ENCODE measurements around the gene USP10.
"Not testable (repeated sequence)": the region's sequence is repeated elsewhere in the genome, so short reads cannot be mapped to it uniquely, and the experiment has no call there.

The USP10 gene

GRCh38 chr16:84673561-84673960 lies 26.2 kb upstream of the USP10 start:
- DNase-seq (ENCODE audit: low read depth): no peak

- no peak for DNase-seq (ENCODE audit: low read depth)
Measured at GRCh38 chr16:84675423-84675822, 24.4 kb upstream of the USP10 start.

GRCh38 chr16:84675884-84676283 lies 23.9 kb upstream of the USP10 start:
- no peak for DNase-seq (ENCODE audit: low read depth)

DNA sequence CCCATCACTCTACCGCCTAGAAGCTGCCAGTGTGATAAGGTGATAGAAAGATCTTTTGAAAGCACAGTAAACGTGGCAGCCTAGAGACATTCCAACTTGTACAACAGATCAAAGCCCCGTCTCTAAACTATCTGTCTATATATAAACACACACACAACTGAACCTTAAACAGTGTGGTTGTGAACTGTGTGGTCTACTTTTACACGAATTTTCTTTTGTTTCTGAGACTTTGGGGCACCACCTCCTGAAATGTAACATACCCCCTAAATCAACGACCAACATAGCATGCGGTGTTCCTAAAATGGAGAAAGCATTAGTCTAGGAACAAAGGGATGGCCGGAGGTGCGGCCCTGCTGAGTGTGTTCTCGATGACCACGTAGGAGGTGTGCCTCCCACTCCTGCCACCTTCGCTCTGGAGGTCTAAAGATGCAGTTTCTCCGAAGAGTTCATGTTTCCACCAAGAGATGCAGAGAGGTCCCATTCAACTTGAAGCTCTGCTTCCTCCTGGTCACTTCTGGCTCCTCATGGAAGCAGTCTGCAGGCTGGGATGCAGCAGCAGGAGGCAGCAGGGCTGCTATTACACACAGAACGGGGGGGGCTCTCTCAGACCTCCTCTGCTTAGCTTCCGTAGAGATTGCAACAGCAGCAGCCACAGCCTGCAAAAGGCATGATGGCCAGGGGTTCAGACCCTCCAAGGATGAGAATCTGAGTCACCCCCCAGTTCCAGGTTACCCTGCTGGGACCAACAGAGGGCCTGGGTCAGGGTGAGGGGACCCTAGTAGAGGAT lies 22.6 kb upstream of the USP10 start:
- no peak for DNase-seq (ENCODE audit: low read depth)

- DNase-seq (ENCODE audit: low read depth): no peak
Measured at GRCh38 chr16:84677849-84678248, 22.0 kb upstream of the USP10 start.

DNA sequence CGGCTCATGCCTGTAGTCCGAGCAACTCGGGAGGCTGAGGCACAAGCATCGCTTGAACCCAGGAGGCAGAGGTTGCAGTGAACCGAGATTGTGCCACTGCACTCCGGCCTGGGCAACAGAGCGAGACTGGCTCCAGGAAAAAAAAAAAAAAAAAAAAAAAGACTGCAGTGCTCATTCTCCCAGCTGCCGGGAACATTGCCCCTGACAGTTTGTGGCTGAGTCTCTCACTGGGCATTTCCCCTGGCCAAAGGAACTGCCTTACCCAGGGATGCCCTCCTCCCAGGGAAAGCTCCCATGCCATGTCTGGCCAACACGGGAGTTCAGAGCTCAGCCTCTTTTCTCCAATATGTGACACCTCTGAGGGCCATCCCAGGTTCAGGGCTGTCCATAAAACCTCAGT lies 21.3 kb upstream of the USP10 start:
- DNase-seq (ENCODE audit: low read depth): no peak

DNA sequence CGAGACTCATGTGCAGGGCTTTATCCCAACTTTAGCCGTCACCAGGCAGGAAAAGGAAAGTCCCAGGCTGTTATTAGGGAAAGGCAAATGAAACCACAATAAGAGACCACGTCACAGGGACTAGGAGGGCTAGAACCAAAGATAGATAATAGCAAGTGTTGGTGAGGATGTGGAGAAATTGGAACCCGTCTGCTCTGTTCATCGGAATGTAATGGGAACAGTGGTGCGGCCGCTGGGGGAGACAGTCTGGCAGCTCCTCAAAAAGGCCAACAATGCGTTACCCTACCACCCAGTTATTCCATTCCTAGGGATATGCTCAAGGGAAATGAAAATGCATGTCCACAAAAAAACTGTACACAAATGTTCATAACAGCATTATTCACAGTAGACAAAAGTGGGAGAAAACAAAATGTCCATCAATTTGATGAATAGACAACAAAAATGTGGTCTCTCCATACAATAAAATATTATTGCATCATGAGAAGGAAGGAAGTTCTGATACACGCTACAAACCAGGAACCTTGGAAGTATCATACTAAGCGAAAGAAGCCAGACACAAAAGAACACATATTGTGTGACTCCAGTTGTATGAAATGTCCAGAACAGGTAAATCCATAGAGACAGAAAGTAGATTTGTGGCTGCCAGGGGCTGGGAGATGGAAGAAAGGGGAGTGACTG lies 19.5 kb upstream of the USP10 start:
- DNase-seq (ENCODE audit: low read depth): no peak

- DNase-seq (ENCODE audit: low read depth): no peak
Measured at GRCh38 chr16:84680843-84681629, 18.8 kb upstream of the USP10 start.

GRCh38 chr16:84683691-84684591 lies 15.9 kb upstream of the USP10 start:
- no peak for DNase-seq (ENCODE audit: low read depth)

DNA sequence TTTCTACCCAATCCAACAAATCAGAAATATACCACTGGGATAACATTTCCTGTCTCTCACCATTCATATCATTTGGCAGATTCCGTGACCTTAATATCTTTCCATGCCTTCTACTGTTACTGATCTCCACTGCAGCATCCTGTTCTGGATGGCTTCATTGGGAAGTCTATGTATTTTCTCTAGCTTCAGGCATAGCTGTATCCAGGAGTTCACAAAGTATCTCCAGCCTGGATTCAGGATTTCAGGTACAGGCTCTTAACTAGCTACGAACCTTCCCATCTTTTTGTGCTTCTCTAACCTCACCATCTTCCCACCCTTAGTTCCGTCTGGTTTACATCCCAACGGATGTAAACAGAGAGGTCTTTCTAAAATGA lies 15.2 kb upstream of the USP10 start:
- DNase-seq (ENCODE audit: low read depth): no peak

- DNase-seq (ENCODE audit: low read depth): no peak
Measured at GRCh38 chr16:84685210-84685609, 14.6 kb upstream of the USP10 start.

GRCh38 chr16:84686707-84687298 lies 13.0 kb upstream of the USP10 start:
- no peak for DNase-seq (ENCODE audit: low read depth)

GRCh38 chr16:84687715-84688114 lies 12.1 kb upstream of the USP10 start:
- DNase-seq (ENCODE audit: low read depth): no peak

GRCh38 chr16:84688163-84688562 lies 11.6 kb upstream of the USP10 start:
- DNase-seq (ENCODE audit: low read depth): not testable (repeated sequence)

- DNase-seq (ENCODE audit: low read depth): no peak
Measured at GRCh38 chr16:84689111-84689510, 10.7 kb upstream of the USP10 start.

GRCh38 chr16:84690088-84690819 lies 9.5 kb upstream of the USP10 start:
- DNase-seq (ENCODE audit: low read depth): no peak

DNA sequence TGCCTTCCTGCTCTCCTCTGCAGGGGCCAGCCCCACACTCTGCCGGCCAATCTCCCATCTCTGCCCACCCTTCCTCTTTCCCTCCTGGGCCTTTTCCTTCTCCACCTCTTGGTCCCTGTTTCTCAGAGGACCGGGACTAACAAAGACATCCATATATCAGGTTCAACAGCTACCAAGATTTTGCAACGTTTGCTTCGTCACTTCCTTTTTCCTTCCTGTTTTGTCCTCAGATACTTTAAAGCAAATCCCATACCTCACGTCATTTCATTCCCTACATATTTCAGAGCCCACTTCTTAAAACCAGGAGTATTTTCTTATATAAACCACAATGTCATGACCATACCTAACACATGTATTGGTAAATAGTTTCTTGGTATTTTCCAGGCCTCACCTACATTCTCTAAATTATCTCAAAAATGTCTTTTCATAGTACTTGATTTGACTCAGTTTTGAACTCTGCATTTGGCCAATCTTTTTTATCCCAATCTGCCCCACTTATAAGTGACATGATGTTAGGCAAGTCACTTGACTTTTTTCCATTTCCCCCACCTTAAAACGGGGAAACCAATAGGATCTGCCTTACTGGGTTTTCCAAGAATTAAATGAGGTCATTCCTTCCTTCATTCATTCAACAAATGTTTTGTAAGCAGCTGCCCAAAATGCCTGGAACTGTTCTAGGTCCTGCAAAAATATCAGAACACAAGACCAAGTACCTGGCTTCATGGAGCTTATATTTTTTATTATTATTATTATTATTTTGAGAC lies 7.2 kb upstream of the USP10 start:
- DNase-seq (ENCODE audit: low read depth): no peak

DNA sequence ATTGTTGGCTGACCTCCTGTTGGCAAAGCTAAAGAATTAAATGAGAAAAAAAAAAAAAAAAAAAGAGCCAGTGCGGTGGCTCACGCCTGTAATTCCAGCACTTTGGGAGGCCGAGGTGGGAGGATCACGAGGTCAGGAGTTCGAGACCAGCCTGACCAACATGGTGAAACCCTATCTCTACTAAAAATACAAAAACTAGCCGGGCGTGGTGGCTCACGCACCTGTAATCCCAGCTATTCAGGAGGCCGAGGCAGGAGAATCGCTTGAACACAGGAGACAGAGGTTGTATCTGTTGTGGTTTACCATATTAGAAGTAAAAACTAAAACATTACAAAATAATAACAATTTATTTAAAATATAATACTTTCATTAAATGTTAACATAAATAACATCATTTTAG lies 5.9 kb upstream of the USP10 start:
- not testable (repeated sequence) for DNase-seq (ENCODE audit: low read depth)

DNA sequence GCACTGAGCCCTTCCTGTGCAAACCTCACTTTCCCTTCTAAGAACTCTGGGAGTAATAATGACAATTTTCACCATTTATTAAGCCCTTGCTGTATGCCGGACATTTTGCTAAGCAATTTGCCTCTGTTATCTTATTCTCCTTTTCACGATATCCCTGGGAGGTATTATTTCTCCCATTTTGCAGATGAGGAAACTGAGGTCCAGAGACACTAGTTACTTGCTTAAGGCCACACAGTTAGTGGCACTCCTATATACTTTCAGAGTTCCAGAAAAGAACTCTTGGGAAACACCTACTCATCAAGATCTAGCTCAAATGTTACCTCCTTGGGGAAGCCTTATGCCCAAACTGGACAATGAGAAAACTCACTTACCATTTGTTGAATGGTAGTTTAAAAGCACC lies 4.8 kb upstream of the USP10 start:
- DNase-seq (ENCODE audit: low read depth): no peak

DNA sequence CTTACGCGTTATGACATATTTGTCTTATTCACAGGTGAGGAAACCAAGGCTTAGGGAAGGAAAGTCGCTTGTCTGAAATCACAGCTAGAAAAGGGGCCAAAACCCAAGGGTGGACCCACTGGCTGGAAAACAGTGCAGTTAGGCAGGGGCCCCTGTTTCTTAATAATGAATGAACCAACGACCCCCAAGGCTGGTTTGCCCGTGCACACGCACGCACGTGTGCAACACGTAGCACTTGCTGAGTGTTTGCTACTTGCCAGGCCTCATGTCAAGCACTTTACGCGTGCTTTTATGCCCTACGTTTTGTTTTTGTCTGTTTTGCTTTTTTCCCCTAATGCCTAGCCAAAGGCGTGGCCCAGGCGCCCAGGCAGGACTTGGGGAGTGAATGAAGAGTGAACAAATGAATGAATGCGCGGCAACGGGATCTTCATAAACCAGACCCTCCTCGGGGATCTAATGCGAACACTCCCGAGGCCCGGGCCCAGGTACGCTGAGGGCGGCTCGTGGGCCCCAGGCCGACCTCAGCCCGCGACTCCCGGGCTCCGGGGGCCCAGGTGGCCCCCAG lies 571 bp upstream of the USP10 start:
- no peak for DNase-seq (ENCODE audit: low read depth)

Data from T follicular helper cell (primary cell).